ENCODE measurements around the gene HIGD1C. TPM values are rescaled to one million over a fixed set of nuclear protein-coding genes. Genes with fewer than 3 reads are reported as not detected.
"Not testable (repeated sequence)": the region's sequence is repeated elsewhere in the genome, so short reads cannot be mapped to it uniquely, and the experiment has no call there.

Gene HIGD1C
- total and polyA plus RNA-seq, 4 donors, result not detected

GRCh38 chr12:51011955-51012354, 59.6 kb downstream of the HIGD1C start:
- Histone ChIP-seq H3K4me1 (ENCODE audit: control insufficient read depth in 1 of 2, insufficient read depth in 2 of 2, low read length in 2 of 2) (no peaks in the 10 kb centered on the region), H3K27me3 (ENCODE audit: control insufficient read depth in 1 of 2, insufficient read depth in 2 of 2, low read length in 1 of 2) (no peaks in the 10 kb centered on the region), H3K27ac (ENCODE audit: low read depth in 1 of 2, low read length in 2 of 2) (no peak overlapping the region), H3K36me3 (ENCODE audit: control insufficient read depth in 1 of 2, insufficient read depth in 2 of 2, low read length in 1 of 2) (no peaks in the 10 kb centered on the region), H3K9me3 (ENCODE audit: control insufficient read depth, low read length) (no peaks in the 10 kb centered on the region), H3K4me3 (ENCODE audit: low read length in 2 of 2) (no peak overlapping the region)
- ATAC-seq (ENCODE audit: low FRiP score) (no peak), DNase-seq (no peak)
- WGBS, 2 donors, result 78 to 83% methylated on average over 4 of the region's 4 CpGs
- intact Hi-C loops (cut with DNase I), result no loop called here

- H3K4me1 ChIP-seq (ENCODE audit: control insufficient read depth in 1 of 2, insufficient read depth in 2 of 2, low read length in 2 of 2), result no peaks in the 10 kb centered on the region
- H3K27ac ChIP-seq (ENCODE audit: low read depth in 1 of 2, low read length in 2 of 2), result no peak overlapping the region
- intact Hi-C loops (cut with DNase I), result no loop called here
- no peaks in the 10 kb centered on the region for H3K9me3 ChIP-seq (ENCODE audit: control insufficient read depth, low read length)
- WGBS, 2 donors, result 68 to 72% methylated on average over 5 of the region's 5 CpGs
- DNase-seq, result no peak
- no peaks in the 10 kb centered on the region for H3K27me3 ChIP-seq (ENCODE audit: control insufficient read depth in 1 of 2, insufficient read depth in 2 of 2, low read length in 1 of 2)
- no peak overlapping the region for H3K4me3 ChIP-seq (ENCODE audit: low read length in 2 of 2)
- H3K36me3 ChIP-seq (ENCODE audit: control insufficient read depth in 1 of 2, insufficient read depth in 2 of 2, low read length in 1 of 2), result no peaks in the 10 kb centered on the region
- no peak for ATAC-seq (ENCODE audit: low FRiP score)
These were observed 60.4 kb downstream of the HIGD1C start for GRCh38 chr12:51012570-51013236.

- Histone ChIP-seq H3K36me3 (ENCODE audit: control insufficient read depth in 1 of 2, insufficient read depth in 2 of 2, low read length in 1 of 2) (no peaks in the 10 kb centered on the region), H3K9me3 (ENCODE audit: control insufficient read depth, low read length) (no peaks in the 10 kb centered on the region), H3K4me3 (ENCODE audit: low read length in 2 of 2) (no peak overlapping the region), H3K27me3 (ENCODE audit: control insufficient read depth in 1 of 2, insufficient read depth in 2 of 2, low read length in 1 of 2) (no peaks in the 10 kb centered on the region), H3K4me1 (ENCODE audit: control insufficient read depth in 1 of 2, insufficient read depth in 2 of 2, low read length in 2 of 2) (no peaks in the 10 kb centered on the region), H3K27ac (ENCODE audit: low read depth in 1 of 2, low read length in 2 of 2) (no peak overlapping the region)
- 97 to 99% methylated on average over 7 of the region's 7 CpGs for WGBS, 2 donors
- ATAC-seq (ENCODE audit: low FRiP score) (no peak), DNase-seq (no peak)
- intact Hi-C loops (cut with DNase I), result no loop called here
These were observed 61.1 kb downstream of the HIGD1C start for GRCh38 chr12:51013441-51013840.

- WGBS, 2 donors, result 64 to 74% methylated on average over 9 of the region's 9 CpGs
- intact Hi-C loops (cut with DNase I); ATAC-seq (ENCODE audit: low FRiP score); H3K9me3 ChIP-seq (ENCODE audit: control insufficient read depth, low read length); H3K4me1 ChIP-seq (ENCODE audit: control insufficient read depth in 1 of 2, insufficient read depth in 2 of 2, low read length in 2 of 2); H3K4me3 ChIP-seq (ENCODE audit: low read length in 2 of 2); H3K27ac ChIP-seq (ENCODE audit: low read depth in 1 of 2, low read length in 2 of 2); H3K36me3 ChIP-seq (ENCODE audit: control insufficient read depth in 1 of 2, insufficient read depth in 2 of 2, low read length in 1 of 2); DNase-seq; H3K27me3 ChIP-seq (ENCODE audit: control insufficient read depth in 1 of 2, insufficient read depth in 2 of 2, low read length in 1 of 2): not testable (repeated sequence)
These were observed 62.1 kb downstream of the HIGD1C start for GRCh38 chr12:51014467-51014866.

- intact Hi-C loops (cut with DNase I), result no loop called here
- no peaks in the 10 kb centered on the region for H3K9me3 ChIP-seq (ENCODE audit: control insufficient read depth, low read length)
- no peaks in the 10 kb centered on the region for H3K4me1 ChIP-seq (ENCODE audit: control insufficient read depth in 1 of 2, insufficient read depth in 2 of 2, low read length in 2 of 2)
- H3K27ac ChIP-seq (ENCODE audit: low read depth in 1 of 2, low read length in 2 of 2), result no peak overlapping the region
- ATAC-seq (ENCODE audit: low FRiP score), result no peak
- no peak for DNase-seq
- H3K36me3 ChIP-seq (ENCODE audit: control insufficient read depth in 1 of 2, insufficient read depth in 2 of 2, low read length in 1 of 2), result no peaks in the 10 kb centered on the region
- H3K27me3 ChIP-seq (ENCODE audit: control insufficient read depth in 1 of 2, insufficient read depth in 2 of 2, low read length in 1 of 2), result no peaks in the 10 kb centered on the region
- H3K4me3 ChIP-seq (ENCODE audit: low read length in 2 of 2), result no peak overlapping the region
These were observed 65.1 kb downstream of the HIGD1C start for GRCh38 chr12:51017452-51017851.

- no peak overlapping the region for H3K4me3 ChIP-seq (ENCODE audit: low read length in 2 of 2)
- WGBS, 2 donors, result 93 to 96% methylated on average over 2 of the region's 2 CpGs
- no peaks in the 10 kb centered on the region for H3K4me1 ChIP-seq (ENCODE audit: control insufficient read depth in 1 of 2, insufficient read depth in 2 of 2, low read length in 2 of 2)
- no peaks in the 10 kb centered on the region for H3K27me3 ChIP-seq (ENCODE audit: control insufficient read depth in 1 of 2, insufficient read depth in 2 of 2, low read length in 1 of 2)
- no peak overlapping the region for H3K27ac ChIP-seq (ENCODE audit: low read depth in 1 of 2, low read length in 2 of 2)
- ATAC-seq (ENCODE audit: low FRiP score), result no peak
- intact Hi-C loops (cut with DNase I), result no loop called here
- H3K36me3 ChIP-seq (ENCODE audit: control insufficient read depth in 1 of 2, insufficient read depth in 2 of 2, low read length in 1 of 2), result no peaks in the 10 kb centered on the region
- no peak for DNase-seq
- H3K9me3 ChIP-seq (ENCODE audit: control insufficient read depth, low read length), result no peaks in the 10 kb centered on the region
These were observed 66.6 kb downstream of the HIGD1C start for GRCh38 chr12:51018956-51019355.

- no peak for ATAC-seq (ENCODE audit: low FRiP score)
- Histone ChIP-seq H3K27ac (ENCODE audit: low read depth in 1 of 2, low read length in 2 of 2) (no peak overlapping the region), H3K27me3 (ENCODE audit: control insufficient read depth in 1 of 2, insufficient read depth in 2 of 2, low read length in 1 of 2) (no peaks in the 10 kb centered on the region), H3K4me3 (ENCODE audit: low read length in 2 of 2) (no peak overlapping the region), H3K4me1 (ENCODE audit: control insufficient read depth in 1 of 2, insufficient read depth in 2 of 2, low read length in 2 of 2) (no peaks in the 10 kb centered on the region), H3K9me3 (ENCODE audit: control insufficient read depth, low read length) (no peaks in the 10 kb centered on the region), H3K36me3 (ENCODE audit: control insufficient read depth in 1 of 2, insufficient read depth in 2 of 2, low read length in 1 of 2) (no peaks in the 10 kb centered on the region)
- 83 to 87% methylated on average over 2 of the region's 2 CpGs for WGBS, 2 donors
- DNase-seq, result no peak
- intact Hi-C loops (cut with DNase I), result loop anchor here in 1 of 2 donors (5.0 kb wide), 1 partner anchor 33 kb away; no protein-coding TSS in a partner anchor
These were observed 67.6 kb downstream of the HIGD1C start for GRCh38 chr12:51019927-51020326.

Other genes starting within 250 kb of the HIGD1C start
- gene ATF1, start 188.4 kb upstream of the HIGD1C start, total RNA-seq, result 10 to 100 TPM; 30.9 to 39.0 TPM
- 10 to 100 TPM; 10.8 to 22.5 TPM for gene ATF1, start 188.4 kb upstream of the HIGD1C start, polyA plus RNA-seq
- gene TMPRSS12, start 109.6 kb upstream of the HIGD1C start, total RNA-seq, result not detected
- gene TMPRSS12, start 109.6 kb upstream of the HIGD1C start, polyA plus RNA-seq, result not detected
- gene SLC11A2, start 73.8 kb downstream of the HIGD1C start, total RNA-seq, result 10 to 100 TPM; 71.9 to 97.2 TPM
- gene SLC11A2, start 73.8 kb downstream of the HIGD1C start, polyA plus RNA-seq, result 10 to 100 TPM; 11.1 to 20.6 TPM
- 10 to 100 TPM; 32.6 to 62.3 TPM for gene LETMD1, start 95.8 kb downstream of the HIGD1C start, total RNA-seq
- gene LETMD1, start 95.8 kb downstream of the HIGD1C start, polyA plus RNA-seq, result 10 to 100 TPM; 52.6 to 59.6 TPM
- 10 to 100 TPM; 32.3 to 34.5 TPM for gene CSRNP2, start 131.1 kb downstream of the HIGD1C start, total RNA-seq
- 10 to 100 TPM in 1 of 2 donors, 1 to 10 TPM in 1; 6.1 to 19.0 TPM for gene CSRNP2, start 131.1 kb downstream of the HIGD1C start, polyA plus RNA-seq
- 10 to 100 TPM; 15.6 to 25.4 TPM for gene TFCP2, start 220.6 kb downstream of the HIGD1C start, total RNA-seq
- gene TFCP2, start 220.6 kb downstream of the HIGD1C start, polyA plus RNA-seq, result 1 to 10 TPM; 8.9 to 9.7 TPM

Measured in aorta (tissue), 5 donors.